SKM-1 treated with dmso at 0.1 percent for 144 hours (cell line): Measurements from ENCODE around the gene LGALS12.
"Not testable (repeated sequence)": the region's sequence is repeated elsewhere in the genome, so short reads cannot be mapped to it uniquely, and the experiment has no call there.

Experiments
- DNase-seq: peaks from one replicate; lab custom pipeline; 2025; ENCODE audit not compliant: unreplicated experiment; lab: John Stamatoyannopoulos, UW

Gene LGALS12

GRCh38 chr11:63504933-63505586 lies 824 bp upstream of the LGALS12 start:
- DNase-seq, result peak; percentile 25

- DNase-seq, result no peak
These were observed 992 bp downstream of the LGALS12 start for GRCh38 chr11:63506876-63507275.

- DNase-seq, result no peak
These were observed 1.6 kb downstream of the LGALS12 start for GRCh38 chr11:63507511-63507910.

- peak; percentile 64 for DNase-seq
These were observed 2.1 kb downstream of the LGALS12 start for GRCh38 chr11:63508009-63508408.

- DNase-seq, result no peak
These were observed 2.9 kb downstream of the LGALS12 start for GRCh38 chr11:63508745-63509144.

- DNase-seq, result no peak
These were observed 4.6 kb downstream of the LGALS12 start for GRCh38 chr11:63510360-63511047.

- no peak for DNase-seq
These were observed 5.3 kb downstream of the LGALS12 start for GRCh38 chr11:63511048-63511748.

- DNase-seq, result no peak
These were observed 6.9 kb downstream of the LGALS12 start for GRCh38 chr11:63512816-63513215.

- no peak for DNase-seq
These were observed 10.2 kb downstream of the LGALS12 start for GRCh38 chr11:63516109-63516508.

GRCh38 chr11:63517156-63517555 lies 11.3 kb downstream of the LGALS12 start:
- no peak for DNase-seq

GRCh38 chr11:63518548-63518947 lies 12.7 kb downstream of the LGALS12 start:
- DNase-seq, result no peak

GRCh38 chr11:63520606-63521170 lies 14.8 kb downstream of the LGALS12 start:
- DNase-seq, result no peak

- DNase-seq, result no peak
These were observed 16.0 kb downstream of the LGALS12 start for GRCh38 chr11:63521896-63522295.

- DNase-seq, result no peak
These were observed 17.3 kb downstream of the LGALS12 start for GRCh38 chr11:63523151-63523550.

- no peak for DNase-seq
These were observed 21.8 kb downstream of the LGALS12 start for GRCh38 chr11:63527667-63528066.

- DNase-seq, result not testable (repeated sequence)
These were observed 22.3 kb downstream of the LGALS12 start for GRCh38 chr11:63528156-63528555.

GRCh38 chr11:63528729-63529278 lies 22.9 kb downstream of the LGALS12 start:
- DNase-seq, result not testable (repeated sequence)

- DNase-seq, result not testable (repeated sequence)
These were observed 23.5 kb downstream of the LGALS12 start for GRCh38 chr11:63529373-63529772.

GRCh38 chr11:63530021-63530420 lies 24.1 kb downstream of the LGALS12 start:
- no peak for DNase-seq

- not testable (repeated sequence) for DNase-seq
These were observed 25.3 kb downstream of the LGALS12 start for GRCh38 chr11:63531074-63531792.

- no peak for DNase-seq
These were observed 26.2 kb downstream of the LGALS12 start for GRCh38 chr11:63532117-63532516.
